Pons (tissue), 1 donor: Measurements from ENCODE around the gene IFI35.
A peak's percentile ranks its signal among the peaks of the same experiment; 100 is the strongest.
"Not testable (repeated sequence)": the region's sequence is repeated elsewhere in the genome, so short reads cannot be mapped to it uniquely, and the experiment has no call there.

Experiments used
- DNase-seq: peaks from one replicate; pipeline ENCODE4 v3.0.0-alpha.2; 2016; ENCODE audit warnings: low spot score

The IFI35 gene

DNA sequence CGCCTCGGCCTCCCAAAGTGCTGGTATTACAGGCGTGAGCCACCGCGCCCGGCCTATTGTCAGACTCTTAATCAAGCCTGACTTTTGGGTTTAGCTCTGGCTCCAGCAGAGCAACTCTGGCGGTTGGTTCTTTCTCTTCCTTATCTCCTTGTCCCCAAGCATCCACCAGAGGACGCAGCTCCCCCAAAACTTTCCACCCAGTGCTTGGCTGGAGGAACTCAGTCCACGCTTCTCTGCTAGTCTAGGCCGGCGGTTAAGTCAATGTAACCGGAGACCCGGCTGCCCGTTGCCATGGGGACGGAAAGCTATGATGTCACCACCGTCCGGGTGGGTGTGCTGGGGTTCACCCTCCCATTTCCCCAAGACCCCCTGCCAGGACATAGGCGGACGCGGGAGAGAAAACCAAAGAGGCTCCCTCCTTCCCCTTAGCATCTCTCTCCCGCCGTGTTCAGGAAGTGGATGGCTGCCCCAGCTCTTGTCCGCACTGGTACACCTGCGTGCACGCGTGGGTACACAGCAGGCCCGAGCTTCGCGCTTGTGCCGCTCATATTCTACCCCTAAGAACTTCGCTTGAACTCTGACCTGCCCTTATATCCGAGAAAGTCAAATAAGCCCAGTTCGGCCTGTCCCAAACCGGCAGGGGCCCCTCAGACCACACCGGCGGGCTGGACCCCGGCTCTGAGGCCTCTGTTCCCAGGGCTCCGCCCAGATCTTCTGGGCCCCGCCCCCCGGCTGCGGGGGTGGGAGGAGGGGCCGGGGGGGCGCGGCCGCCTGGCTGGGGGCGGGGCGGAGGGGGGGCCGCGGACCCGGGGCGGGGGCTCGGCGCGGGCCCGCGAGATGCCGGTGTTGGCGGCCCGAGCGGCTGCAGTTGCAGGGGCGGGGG is 18.1 kb downstream of the IFI35 start, which contains the start of gene RND2:
RND2 (plus strand) TSS at position 825 of the 883 bp plus-strand sequence. CDS start 117 bp downstream, outside the sequence.
- peak; percentile 96 for DNase-seq

GRCh38 chr17:43025290-43025657 is 18.7 kb downstream of the IFI35 start:
- DNase-seq: no peak

GRCh38 chr17:43025766-43026537 is 19.4 kb downstream of the IFI35 start:
- no peak for DNase-seq

DNA sequence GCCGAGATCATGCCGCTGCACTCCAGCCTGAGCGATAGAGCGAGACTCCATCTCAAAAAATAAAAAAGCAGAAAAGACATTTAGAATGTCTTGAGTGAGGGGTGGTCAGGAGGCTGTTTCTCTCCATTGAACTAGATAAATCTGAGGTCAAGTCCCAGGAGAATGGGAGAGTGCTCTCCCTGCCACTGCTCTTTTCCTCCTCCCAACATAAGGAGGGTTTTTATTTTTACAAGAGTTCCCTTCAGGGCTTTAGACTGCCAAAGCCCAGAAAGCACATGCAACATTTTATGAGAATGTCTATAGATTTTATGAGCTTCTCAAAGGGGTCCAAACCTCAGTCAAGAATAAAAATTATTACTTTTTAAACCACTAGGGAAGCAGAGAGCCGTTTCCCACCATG is 20.0 kb downstream of the IFI35 start:
- DNase-seq: no peak

- no peak for DNase-seq
Measured at GRCh38 chr17:43027091-43028032, 20.8 kb downstream of the IFI35 start.

GRCh38 chr17:43028221-43028861 is 21.8 kb downstream of the IFI35 start:
- no peak for DNase-seq

GRCh38 chr17:43030137-43030767 is 23.7 kb downstream of the IFI35 start:
- peak; percentile 76 for DNase-seq

- DNase-seq: no peak
Measured at GRCh38 chr17:43031666-43032065, 25.1 kb downstream of the IFI35 start.

- peak; percentile 79 for DNase-seq
Measured at GRCh38 chr17:43033948-43034881, 27.6 kb downstream of the IFI35 start.

DNA sequence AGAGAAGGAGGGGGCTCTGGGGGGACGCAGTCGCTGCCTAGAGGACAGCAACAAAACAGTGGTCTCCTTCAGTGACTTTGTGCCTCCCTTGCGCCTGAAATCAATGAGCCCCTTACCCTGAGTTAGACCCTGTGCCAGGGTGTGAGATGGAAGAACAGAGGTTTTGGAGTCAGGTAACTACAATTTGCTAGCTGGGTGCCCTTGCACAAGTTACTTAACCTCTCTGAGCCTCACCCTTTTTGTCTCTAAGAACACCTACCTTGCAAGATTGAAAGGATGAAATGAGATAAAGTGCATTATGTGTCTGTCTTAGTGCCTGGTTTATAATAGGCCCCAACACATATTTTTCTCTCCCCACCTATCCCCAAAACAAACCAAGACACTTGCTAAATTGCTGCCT is 28.3 kb downstream of the IFI35 start:
- DNase-seq: no peak

GRCh38 chr17:43039646-43040045 is 33.1 kb downstream of the IFI35 start:
- no peak for DNase-seq

- no peak for DNase-seq
Measured at GRCh38 chr17:43040655-43041054, 34.1 kb downstream of the IFI35 start.

DNA sequence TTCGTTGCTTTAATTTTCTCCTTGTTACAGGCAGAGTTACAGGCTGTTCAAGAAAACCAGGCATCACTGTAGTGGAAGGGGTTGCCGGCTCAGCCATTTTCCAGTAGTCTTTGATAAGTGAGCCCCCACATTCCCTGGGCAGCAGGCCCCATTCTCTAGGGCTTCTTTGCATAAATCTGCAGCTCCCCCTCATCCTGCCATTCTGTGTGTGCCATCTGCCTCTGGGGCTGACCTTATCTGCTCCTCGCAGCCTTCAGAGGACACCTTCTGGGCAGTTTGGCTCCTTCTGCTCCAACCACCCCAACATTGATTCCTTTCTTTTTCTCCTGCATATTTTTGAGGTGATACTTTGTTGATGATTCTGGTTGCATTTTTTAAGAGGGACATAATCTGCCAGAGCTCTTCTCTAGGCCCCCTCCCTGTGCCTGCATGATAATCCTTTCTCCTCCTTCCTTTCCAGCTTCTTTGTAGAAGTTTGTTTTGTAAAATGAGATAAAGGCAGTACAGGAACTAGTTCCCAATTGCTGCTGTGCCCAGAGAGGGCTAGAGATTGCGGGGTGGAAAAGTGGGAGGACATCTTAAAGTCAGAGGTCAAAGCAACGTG is 35.5 kb downstream of the IFI35 start:
- no peak for DNase-seq

GRCh38 chr17:43043307-43043706 is 36.7 kb downstream of the IFI35 start:
- no peak for DNase-seq

GRCh38 chr17:43044024-43044423 is 37.4 kb downstream of the IFI35 start:
- DNase-seq: no peak

- no peak for DNase-seq
Measured at GRCh38 chr17:43051969-43052368, 45.4 kb downstream of the IFI35 start.

- DNase-seq: not testable (repeated sequence)
Measured at GRCh38 chr17:43053008-43053407, 46.4 kb downstream of the IFI35 start.

DNA sequence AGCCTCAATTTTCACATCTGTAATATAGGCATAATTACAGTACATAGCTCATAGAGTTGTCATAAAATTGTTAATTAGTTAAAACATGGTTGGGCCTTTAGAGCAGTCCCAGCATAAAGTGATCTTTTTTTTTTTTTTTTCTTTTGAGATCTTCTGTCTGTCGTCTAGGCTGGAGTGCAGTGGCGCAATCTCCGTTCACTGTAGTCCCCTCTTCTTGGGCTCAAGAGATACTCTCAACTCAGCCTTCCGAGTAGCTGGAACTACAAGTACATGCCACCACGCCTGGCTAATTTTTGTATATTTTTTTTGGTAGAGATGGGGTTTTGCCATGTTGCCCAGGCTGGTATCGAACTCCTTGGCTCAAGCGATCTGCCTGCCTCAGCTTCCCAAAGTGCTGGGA is 49.5 kb downstream of the IFI35 start:
- no peak for DNase-seq

DNA sequence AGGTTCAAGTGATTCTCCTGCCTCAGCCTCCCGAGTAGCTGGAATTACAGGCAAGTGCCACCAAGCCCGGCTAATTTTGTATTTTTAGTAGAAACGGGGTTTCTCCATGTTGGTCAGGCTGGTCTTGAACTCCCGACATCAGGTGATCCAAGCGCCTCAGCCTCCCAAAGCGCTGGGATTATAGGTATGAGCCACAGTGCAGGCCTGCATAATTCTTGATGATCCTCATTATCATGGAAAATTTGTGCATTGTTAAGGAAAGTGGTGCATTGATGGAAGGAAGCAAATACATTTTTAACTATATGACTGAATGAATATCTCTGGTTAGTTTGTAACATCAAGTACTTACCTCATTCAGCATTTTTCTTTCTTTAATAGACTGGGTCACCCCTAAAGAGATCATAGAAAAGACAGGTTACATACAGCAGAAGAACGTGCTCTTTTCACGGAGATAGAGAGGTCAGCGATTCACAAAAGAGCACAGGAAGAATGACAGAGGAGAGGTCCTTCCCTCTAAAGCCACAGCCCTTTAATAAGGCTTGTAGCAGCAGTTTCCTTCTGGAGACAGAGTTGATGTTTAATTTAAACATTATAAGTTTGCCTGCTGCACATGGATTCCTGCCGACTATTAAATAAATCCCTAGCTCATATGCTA is 56.5 kb downstream of the IFI35 start:
- no peak for DNase-seq
